SK-N-SH (cell line): ENCODE measurements around the gene CTF1.

Experiments used
- EP300 ChIP-seq, 2 experiments: IDR thresholded peaks; 2 replicates each; pipeline versions ENCODE4 v1.4.0 to v1.6.1; 2012; ENCODE audit warnings: borderline replicate concordance in 1 of 2, low read depth in 1 of 2, low read length in 1 of 2
- TF ChIP-seq, protein P1 (sequence below): fragments of 200-600 bp; sonication (generic); IDR thresholded peaks from 2 replicates; pipeline ENCODE4 v1.6.1; 2017; ENCODE audit warnings: antibody characterized with exemption, mild to moderate bottlenecking, moderate library complexity

GRCh38 chr16:30870904-30871303 is 25.5 kb upstream of the CTF1 start:
- no peak for TF ChIP-seq EP300 (IDR thresholded peaks at IDR 0.05; ENCODE audit: borderline replicate concordance in 1 of 2, low read depth in 1 of 2, low read length in 1 of 2)
- TF ChIP-seq, protein P1, sequence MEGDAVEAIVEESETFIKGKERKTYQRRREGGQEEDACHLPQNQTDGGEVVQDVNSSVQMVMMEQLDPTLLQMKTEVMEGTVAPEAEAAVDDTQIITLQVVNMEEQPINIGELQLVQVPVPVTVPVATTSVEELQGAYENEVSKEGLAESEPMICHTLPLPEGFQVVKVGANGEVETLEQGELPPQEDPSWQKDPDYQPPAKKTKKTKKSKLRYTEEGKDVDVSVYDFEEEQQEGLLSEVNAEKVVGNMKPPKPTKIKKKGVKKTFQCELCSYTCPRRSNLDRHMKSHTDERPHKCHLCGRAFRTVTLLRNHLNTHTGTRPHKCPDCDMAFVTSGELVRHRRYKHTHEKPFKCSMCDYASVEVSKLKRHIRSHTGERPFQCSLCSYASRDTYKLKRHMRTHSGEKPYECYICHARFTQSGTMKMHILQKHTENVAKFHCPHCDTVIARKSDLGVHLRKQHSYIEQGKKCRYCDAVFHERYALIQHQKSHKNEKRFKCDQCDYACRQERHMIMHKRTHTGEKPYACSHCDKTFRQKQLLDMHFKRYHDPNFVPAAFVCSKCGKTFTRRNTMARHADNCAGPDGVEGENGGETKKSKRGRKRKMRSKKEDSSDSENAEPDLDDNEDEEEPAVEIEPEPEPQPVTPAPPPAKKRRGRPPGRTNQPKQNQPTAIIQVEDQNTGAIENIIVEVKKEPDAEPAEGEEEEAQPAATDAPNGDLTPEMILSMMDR: no peak
